Activated T-helper 2 cell treated with anti-CD3 and anti-CD28 coated beads, Interferon-gamma antibody, Interleukin-2, Interleukin-4, amounts not matched to agents 10 μg/mL and 5 μg/mL and 100 μg/mL, durations not matched to agents 14 hours and 24 hours and 36 hours (primary cell): ENCODE results near the gene STPG4. TPM values are rescaled to one million over a fixed set of nuclear protein-coding genes. Genes with fewer than 3 reads are reported as not detected.
"Not testable (repeated sequence)": the region's sequence is repeated elsewhere in the genome, so short reads cannot be mapped to it uniquely, and the experiment has no call there.

Source experiments
- DNase-seq: peaks from one replicate; pipeline ENCODE4 v3.0.0; 2021; ENCODE audit warnings: low spot score
- H3K27ac Mint-ChIP-seq: one replicate; pipeline ENCODE4 v1.8.0; 2021; ENCODE audit warnings: mixed read lengths
- H3K27me3 Mint-ChIP-seq: one replicate; pipeline ENCODE4 v1.8.0; 2021; ENCODE audit warnings: low read depth, mixed read lengths
- H3K36me3 Mint-ChIP-seq: one replicate; pipeline ENCODE4 v1.8.0; 2021; ENCODE audit warnings: low read depth, mixed read lengths
- H3K4me1 Mint-ChIP-seq: one replicate; pipeline ENCODE4 v1.8.0; 2021; ENCODE audit warnings: low read depth, mixed read lengths
- H3K4me3 Mint-ChIP-seq: one replicate; pipeline ENCODE4 v1.8.0; 2021; ENCODE audit warnings: low read depth, mild to moderate bottlenecking, moderate library complexity, mixed read lengths
- H3K9me3 Mint-ChIP-seq: one replicate; pipeline ENCODE4 v1.8.0; 2021; ENCODE audit warnings: mixed read lengths
- intact Hi-C: fragments of 100-400 bp; cut with micrococcal nuclease; formaldehyde crosslinking; loops from one replicate; pipeline ENCODE4 v1.15.1; 2023
- total RNA-seq: library from RNA; stranded (reverse); gene quantifications from 2 replicates; pipeline ENCODE4 v1.2.3, GENCODE V29; 2022

The STPG4 gene
- total RNA-seq, 1 donor from 2014 or later: not detected

DNA sequence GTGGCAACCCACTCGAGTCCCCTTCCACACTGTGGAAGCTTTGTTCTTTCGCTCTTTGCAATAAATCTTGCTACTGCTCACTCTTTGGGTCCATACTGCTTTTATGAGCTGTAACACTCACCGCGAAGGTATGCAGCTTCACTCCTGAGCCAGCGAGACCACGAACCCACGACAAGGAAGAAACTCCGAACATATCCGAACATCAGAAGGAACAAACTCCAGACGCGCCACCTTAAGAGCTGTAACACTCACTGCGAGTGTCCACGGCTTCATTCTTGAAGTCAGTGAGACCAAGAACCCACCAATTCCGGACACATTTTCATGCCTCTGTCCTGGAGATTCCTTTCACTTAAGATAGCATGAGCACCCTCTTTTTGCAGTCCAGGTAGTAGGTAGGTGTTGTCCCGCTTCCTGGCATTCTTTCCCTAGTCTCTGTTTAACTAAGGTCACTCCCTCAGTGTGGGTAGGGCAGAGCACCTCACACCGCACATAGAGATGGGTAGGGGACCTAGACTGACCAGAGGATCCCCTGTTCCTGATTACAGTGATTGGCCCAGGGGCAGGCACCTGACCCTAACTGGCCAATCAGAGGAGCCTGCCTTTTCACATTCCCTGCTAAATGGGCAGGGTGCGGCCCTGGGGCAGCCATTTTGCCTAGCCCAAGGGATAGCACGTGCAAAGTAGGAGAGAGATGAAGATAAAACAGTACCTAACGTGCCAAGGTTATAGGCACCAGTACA is 46.7 kb downstream of the STPG4 start:
- intact Hi-C loops, H3K27ac Mint-ChIP-seq: not testable (repeated sequence)

GRCh38 chr2:47107201-47107600 is 47.9 kb downstream of the STPG4 start:
- H3K4me3 Mint-ChIP-seq, intact Hi-C loops, H3K27me3 Mint-ChIP-seq, H3K27ac Mint-ChIP-seq, H3K36me3 Mint-ChIP-seq, DNase-seq, H3K4me1 Mint-ChIP-seq, H3K9me3 Mint-ChIP-seq: not testable (repeated sequence)

More for the DNA sequence above, 46.7 kb downstream of the STPG4 start:
- DNase-seq, H3K4me1 Mint-ChIP-seq, H3K4me3 Mint-ChIP-seq, H3K36me3 Mint-ChIP-seq, H3K27me3 Mint-ChIP-seq, H3K9me3 Mint-ChIP-seq: not testable (repeated sequence)

GRCh38 chr2:47106231-47106630 is 48.9 kb downstream of the STPG4 start:
- H3K36me3 Mint-ChIP-seq, H3K27ac Mint-ChIP-seq, DNase-seq, H3K9me3 Mint-ChIP-seq, H3K4me3 Mint-ChIP-seq, intact Hi-C loops, H3K4me1 Mint-ChIP-seq, H3K27me3 Mint-ChIP-seq: not testable (repeated sequence)

- H3K4me1 Mint-ChIP-seq, intact Hi-C loops, H3K9me3 Mint-ChIP-seq, H3K36me3 Mint-ChIP-seq, H3K27ac Mint-ChIP-seq, H3K27me3 Mint-ChIP-seq, DNase-seq, H3K4me3 Mint-ChIP-seq: not testable (repeated sequence)
Measured at GRCh38 chr2:47099712-47100111, 55.4 kb downstream of the STPG4 start.

- Mint-ChIP-seq H3K36me3 (no peaks in the 10 kb centered on the region), H3K4me1 (peaks cover 2% of the 10 kb centered on the region), H3K9me3 (no peaks in the 10 kb centered on the region), H3K27me3 (no peaks in the 10 kb centered on the region), H3K27ac (no peak overlapping the region), H3K4me3 (no peak overlapping the region)
- intact Hi-C loops: no loop called here
- DNase-seq: no peak
Measured at GRCh38 chr2:47098953-47099352, 56.2 kb downstream of the STPG4 start.

GRCh38 chr2:47097563-47097962 is 57.5 kb downstream of the STPG4 start:
- Mint-ChIP-seq H3K4me1 (peaks cover 2% of the 10 kb centered on the region), H3K36me3 (no peaks in the 10 kb centered on the region), H3K27me3 (no peaks in the 10 kb centered on the region), H3K4me3 (no peak overlapping the region), H3K9me3 (no peaks in the 10 kb centered on the region), H3K27ac (peak overlapping the region; percentile 12)
- intact Hi-C loops: no loop called here
- no peak for DNase-seq

GRCh38 chr2:47096451-47096850 is 58.7 kb downstream of the STPG4 start:
- Mint-ChIP-seq H3K4me1 (peaks cover 2% of the 10 kb centered on the region), H3K4me3 (no peak overlapping the region), H3K27me3 (no peaks in the 10 kb centered on the region), H3K36me3 (no peaks in the 10 kb centered on the region), H3K27ac (no peak overlapping the region), H3K9me3 (no peaks in the 10 kb centered on the region)
- intact Hi-C loops: no loop called here
- no peak for DNase-seq

- no peak overlapping the region for H3K27ac Mint-ChIP-seq
- H3K36me3 Mint-ChIP-seq: no peaks in the 10 kb centered on the region
- DNase-seq: no peak
- H3K4me1 Mint-ChIP-seq: peaks cover under 1% of the 10 kb centered on the region
- intact Hi-C loops: no loop called here
- H3K4me3 Mint-ChIP-seq: no peak overlapping the region
- no peaks in the 10 kb centered on the region for H3K9me3 Mint-ChIP-seq
- H3K27me3 Mint-ChIP-seq: peaks cover 3% of the 10 kb centered on the region
Measured at GRCh38 chr2:47095349-47096020, 59.6 kb downstream of the STPG4 start.

DNA sequence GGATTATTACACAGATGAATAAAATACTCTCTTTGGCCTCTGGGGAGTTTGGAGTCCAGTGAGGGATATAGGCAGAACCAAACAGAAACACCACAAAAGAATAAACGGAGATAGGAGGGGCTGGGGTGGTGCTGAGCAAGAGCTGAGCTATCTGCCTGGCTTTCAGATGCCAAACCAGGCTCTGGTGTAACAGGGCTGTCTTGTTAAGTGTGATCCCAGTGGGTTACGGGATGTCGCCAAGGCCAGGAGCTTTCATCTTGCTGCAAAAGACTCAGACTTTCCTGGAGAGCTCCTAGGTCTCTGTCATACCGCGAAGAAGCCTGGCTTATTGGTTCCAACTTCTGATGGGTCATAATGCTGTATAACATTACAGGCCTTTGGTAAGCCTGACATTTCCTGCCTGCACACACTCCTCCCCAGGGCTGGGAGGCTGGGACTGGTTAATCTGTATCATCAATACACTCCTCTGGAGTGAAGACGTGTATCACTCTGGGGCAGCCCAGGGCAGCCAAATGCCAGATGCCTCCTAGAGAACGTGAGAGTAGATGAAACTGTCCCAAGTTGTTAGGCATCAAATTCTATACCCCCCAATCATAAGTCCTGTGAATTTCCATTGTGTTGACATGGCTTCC is 60.5 kb downstream of the STPG4 start:
- peaks cover 3% of the 10 kb centered on the region for H3K27me3 Mint-ChIP-seq
- no peaks in the 10 kb centered on the region for H3K36me3 Mint-ChIP-seq
- no peaks in the 10 kb centered on the region for H3K4me1 Mint-ChIP-seq
- H3K4me3 Mint-ChIP-seq: no peak overlapping the region
- intact Hi-C loops: no loop called here
- no peak for DNase-seq
- H3K27ac Mint-ChIP-seq: no peak overlapping the region
- no peaks in the 10 kb centered on the region for H3K9me3 Mint-ChIP-seq

GRCh38 chr2:47093626-47094025 is 61.5 kb downstream of the STPG4 start:
- Mint-ChIP-seq H3K27me3 (peaks cover 3% of the 10 kb centered on the region), H3K27ac (no peak overlapping the region), H3K4me1 (no peaks in the 10 kb centered on the region), H3K4me3 (no peak overlapping the region), H3K9me3 (no peaks in the 10 kb centered on the region), H3K36me3 (no peaks in the 10 kb centered on the region)
- intact Hi-C loops: no loop called here
- DNase-seq: no peak

DNA sequence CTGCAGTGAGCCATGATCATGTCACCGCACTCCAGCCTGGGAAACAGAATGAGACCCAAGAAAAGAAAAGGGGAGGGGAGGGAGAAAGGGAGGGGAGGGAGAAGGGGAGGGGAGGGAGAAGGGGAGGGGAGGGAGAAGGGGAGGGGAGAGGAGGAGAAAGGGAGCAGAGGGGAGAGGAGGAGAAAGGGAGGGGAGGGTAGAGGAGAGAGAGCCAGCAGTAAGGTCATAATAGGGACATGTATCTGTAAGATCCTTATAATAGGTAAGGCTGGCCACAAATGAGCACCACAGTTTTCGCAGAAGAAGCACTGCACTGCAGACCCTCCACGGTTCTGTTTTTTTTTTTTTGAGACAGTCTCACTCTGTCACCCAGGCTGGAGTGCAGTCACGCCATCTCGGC is 62.6 kb downstream of the STPG4 start:
- intact Hi-C loops: no loop called here
- Mint-ChIP-seq H3K4me3 (no peak overlapping the region), H3K27me3 (peaks cover 3% of the 10 kb centered on the region)

DNA sequence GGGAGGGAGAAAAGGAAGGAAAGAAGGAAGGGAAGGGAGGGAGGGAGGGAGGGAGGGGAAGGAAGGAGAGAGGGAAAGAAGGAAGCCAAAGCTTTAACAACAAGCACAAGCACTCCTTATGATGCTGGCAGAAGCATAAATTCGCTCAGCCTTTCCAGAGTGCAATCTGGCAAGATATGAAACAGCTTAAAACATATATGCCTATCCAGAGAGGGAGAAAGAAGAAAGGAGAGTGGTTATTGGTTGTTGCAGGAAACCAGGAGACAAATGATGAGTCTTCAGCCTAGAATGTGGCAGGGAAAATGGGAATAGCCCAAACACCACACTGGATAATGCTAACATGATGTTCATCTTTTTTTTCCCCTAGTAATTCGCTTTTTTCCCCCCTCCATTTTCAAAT is 64.0 kb downstream of the STPG4 start:
- no peaks in the 10 kb centered on the region for H3K4me1 Mint-ChIP-seq
- no peak overlapping the region for H3K4me3 Mint-ChIP-seq
- intact Hi-C loops: no loop called here
- H3K27ac Mint-ChIP-seq: no peak overlapping the region
- H3K27me3 Mint-ChIP-seq: peaks cover 3% of the 10 kb centered on the region
- no peaks in the 10 kb centered on the region for H3K36me3 Mint-ChIP-seq
- no peaks in the 10 kb centered on the region for H3K9me3 Mint-ChIP-seq
- DNase-seq: no peak

More for the DNA sequence above, 62.6 kb downstream of the STPG4 start:
- Mint-ChIP-seq H3K9me3 (no peaks in the 10 kb centered on the region), H3K27ac (no peak overlapping the region), H3K4me1 (no peaks in the 10 kb centered on the region), H3K36me3 (no peaks in the 10 kb centered on the region)
- no peak for DNase-seq

GRCh38 chr2:47089083-47089464 is 66.0 kb downstream of the STPG4 start:
- Mint-ChIP-seq H3K9me3 (no peaks in the 10 kb centered on the region), H3K27ac (no peak overlapping the region), H3K4me3 (no peak overlapping the region), H3K4me1 (no peaks in the 10 kb centered on the region), H3K36me3 (no peaks in the 10 kb centered on the region), H3K27me3 (peaks cover 3% of the 10 kb centered on the region)
- no peak for DNase-seq
- intact Hi-C loops: no loop called here
